Loucy (cell line): ENCODE data around the gene TPM4.

Experiments used
- EZH2phosphoT487 ChIP-seq: fragments of 200-600 bp; IDR thresholded peaks from 2 replicates; pipeline ENCODE4 v1.6.1; 2018; ENCODE audit warnings: antibody characterized with exemption, mild to moderate bottlenecking, moderate library complexity, borderline replicate concordance
- TF ChIP-seq, protein P1 (sequence below): fragments of 200-600 bp; sonication (generic); conservative IDR thresholded peaks from 2 replicates; pipeline ENCODE4 v1.5.1; 2014; ENCODE audit warnings: mild to moderate bottlenecking, antibody characterized with exemption, low read length

GRCh38 chr19:16136185-16136999 lies 60.1 kb downstream of the TPM4 start:
- TF ChIP-seq EZH2phosphoT487: no peak
- TF ChIP-seq, protein P1, sequence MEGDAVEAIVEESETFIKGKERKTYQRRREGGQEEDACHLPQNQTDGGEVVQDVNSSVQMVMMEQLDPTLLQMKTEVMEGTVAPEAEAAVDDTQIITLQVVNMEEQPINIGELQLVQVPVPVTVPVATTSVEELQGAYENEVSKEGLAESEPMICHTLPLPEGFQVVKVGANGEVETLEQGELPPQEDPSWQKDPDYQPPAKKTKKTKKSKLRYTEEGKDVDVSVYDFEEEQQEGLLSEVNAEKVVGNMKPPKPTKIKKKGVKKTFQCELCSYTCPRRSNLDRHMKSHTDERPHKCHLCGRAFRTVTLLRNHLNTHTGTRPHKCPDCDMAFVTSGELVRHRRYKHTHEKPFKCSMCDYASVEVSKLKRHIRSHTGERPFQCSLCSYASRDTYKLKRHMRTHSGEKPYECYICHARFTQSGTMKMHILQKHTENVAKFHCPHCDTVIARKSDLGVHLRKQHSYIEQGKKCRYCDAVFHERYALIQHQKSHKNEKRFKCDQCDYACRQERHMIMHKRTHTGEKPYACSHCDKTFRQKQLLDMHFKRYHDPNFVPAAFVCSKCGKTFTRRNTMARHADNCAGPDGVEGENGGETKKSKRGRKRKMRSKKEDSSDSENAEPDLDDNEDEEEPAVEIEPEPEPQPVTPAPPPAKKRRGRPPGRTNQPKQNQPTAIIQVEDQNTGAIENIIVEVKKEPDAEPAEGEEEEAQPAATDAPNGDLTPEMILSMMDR: no peak
